HG02759 (cell line): Measurements from ENCODE around the gene SELENOO.
"Not testable (repeated sequence)": the region's sequence is repeated elsewhere in the genome, so short reads cannot be mapped to it uniquely, and the experiment has no call there.

ENCODE experiments used
- ATAC-seq: cut with Tn5 transposase; IDR thresholded peaks from one replicate; pipeline ENCODE4 v1.9.1; 2021; ENCODE audit warnings: mild to moderate bottlenecking, moderate library complexity; ENCODE audit not compliant: unreplicated experiment

SELENOO gene, protein sequence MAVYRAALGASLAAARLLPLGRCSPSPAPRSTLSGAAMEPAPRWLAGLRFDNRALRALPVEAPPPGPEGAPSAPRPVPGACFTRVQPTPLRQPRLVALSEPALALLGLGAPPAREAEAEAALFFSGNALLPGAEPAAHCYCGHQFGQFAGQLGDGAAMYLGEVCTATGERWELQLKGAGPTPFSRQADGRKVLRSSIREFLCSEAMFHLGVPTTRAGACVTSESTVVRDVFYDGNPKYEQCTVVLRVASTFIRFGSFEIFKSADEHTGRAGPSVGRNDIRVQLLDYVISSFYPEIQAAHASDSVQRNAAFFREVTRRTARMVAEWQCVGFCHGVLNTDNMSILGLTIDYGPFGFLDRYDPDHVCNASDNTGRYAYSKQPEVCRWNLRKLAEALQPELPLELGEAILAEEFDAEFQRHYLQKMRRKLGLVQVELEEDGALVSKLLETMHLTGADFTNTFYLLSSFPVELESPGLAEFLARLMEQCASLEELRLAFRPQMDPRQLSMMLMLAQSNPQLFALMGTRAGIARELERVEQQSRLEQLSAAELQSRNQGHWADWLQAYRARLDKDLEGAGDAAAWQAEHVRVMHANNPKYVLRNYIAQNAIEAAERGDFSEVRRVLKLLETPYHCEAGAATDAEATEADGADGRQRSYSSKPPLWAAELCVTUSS

DNA sequence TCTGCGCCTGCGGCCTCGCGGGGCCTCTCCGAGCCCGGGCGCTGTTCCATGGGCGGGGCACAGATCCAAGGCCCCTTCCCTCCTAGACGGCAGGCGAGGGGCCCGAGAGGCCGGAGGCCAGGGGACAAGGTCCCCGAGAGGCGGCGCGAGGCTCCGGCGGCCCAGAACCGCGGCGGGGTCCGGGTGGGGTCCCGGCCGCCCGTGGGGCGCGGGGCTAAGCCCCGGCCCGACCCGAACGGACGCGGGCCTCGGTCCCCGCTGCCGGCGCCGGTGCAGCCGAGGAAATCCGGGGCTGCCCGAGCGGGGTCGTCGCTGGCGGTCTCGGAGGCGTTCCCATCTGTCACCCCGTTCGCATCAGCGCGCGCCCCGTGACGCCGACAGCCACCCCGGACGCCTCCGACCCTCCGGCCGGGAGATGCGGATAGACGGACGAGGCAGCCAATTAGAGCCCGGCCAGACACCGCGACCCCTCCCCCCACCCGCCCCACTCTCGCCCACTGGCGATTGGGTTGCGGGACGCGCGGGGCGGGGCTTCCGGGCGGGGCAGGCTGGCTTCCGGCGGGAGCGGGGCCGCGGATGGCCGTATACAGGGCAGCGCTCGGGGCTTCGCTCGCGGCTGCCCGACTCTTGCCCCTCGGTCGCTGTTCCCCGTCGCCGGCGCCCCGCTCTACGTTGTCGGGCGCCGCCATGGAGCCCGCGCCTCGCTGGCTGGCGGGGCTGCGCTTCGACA is at the start of gene SELENOO:
Gene SELENOO, plus strand, starts transcription at position 551 of the 730 bp plus-strand sequence. Its CDS starts 26 bp downstream, at position 577.
- peak; percentile 75 for ATAC-seq

GRCh38 chr22:50151571-50152537 is 49.0 kb upstream of the SELENOO start:
- ATAC-seq = no peak

DNA sequence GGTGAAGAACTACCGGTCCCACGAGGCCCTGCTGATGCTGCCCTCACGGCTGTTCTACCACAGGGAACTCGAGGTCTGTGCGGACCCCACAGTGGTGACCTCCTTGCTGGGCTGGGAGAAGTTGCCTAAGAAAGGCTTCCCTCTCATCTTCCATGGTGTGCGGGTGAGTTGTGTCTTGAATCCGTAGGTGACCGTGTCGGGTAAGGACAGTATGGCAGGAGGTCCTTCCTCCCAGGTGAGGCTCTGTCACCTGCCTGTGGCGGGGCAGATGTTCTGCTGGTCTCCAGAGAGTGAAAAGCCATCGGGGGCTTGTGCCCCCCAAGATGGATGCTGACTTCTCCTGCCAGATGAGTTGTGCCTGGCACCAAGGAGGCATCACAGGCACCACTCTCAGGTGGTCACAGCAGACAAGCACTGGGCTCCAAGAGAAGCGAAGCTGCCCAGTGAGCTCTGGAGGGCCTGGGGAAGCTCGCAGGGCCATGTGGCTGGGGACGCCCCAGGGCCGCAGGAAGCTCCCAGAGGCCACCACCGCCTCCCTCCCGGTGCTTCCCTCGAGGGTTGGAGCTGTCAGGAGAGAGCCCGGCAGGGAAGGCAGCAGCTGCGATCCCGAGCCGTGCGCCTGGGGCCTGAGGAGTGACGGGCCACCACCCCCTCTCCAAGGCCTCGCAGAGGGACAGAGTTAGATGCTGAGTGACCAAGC is 47.6 kb upstream of the SELENOO start:
- no peak for ATAC-seq

- no peak for ATAC-seq
Measured at GRCh38 chr22:50153756-50154140, 47.1 kb upstream of the SELENOO start.

GRCh38 chr22:50157709-50158375 is 43.0 kb upstream of the SELENOO start:
- ATAC-seq = no peak

- ATAC-seq = no peak
Measured at GRCh38 chr22:50160947-50161346, 39.9 kb upstream of the SELENOO start.

DNA sequence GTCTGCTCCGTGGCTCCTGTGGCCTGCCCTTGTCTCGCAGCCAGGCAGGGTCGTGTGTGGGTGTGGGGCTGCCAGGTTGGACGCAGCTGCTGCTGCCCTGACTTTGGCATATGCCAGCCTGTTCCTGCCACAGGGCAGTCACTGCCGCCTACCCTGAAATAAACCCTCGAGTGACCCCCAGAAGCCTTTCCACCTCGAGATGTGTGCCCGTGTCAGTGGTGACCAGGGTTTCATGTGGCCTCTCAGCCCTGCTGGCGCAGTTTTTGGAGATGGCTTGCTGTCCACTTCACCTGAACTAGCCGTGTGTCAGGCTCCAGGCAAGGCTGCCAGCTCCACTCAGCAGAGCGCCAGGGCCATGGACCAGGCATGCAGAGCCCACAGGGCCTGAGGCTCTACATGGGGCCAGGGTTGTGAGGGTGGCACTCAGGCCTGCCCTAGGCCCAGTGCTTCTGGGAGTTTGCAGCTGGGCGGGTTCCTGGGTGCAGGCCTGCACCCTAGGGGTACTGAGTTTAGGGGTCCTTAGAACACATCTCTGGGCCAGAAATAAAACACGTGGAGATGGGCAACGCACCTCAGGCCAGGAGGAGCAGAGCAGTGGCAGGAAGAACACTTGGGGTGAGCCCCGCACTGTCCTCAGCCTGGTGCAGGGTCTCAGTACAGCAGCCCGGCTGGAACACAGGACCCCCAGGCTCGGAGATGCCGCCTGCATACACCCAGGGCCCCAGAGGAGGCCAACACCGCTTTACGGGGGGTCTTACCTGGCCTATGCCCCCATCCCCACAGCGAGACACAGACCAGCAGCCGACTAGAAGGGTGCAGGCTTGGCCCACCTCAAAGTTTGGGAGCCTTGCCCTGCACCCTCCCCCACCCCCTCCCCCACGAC is 39.1 kb upstream of the SELENOO start:
- no peak for ATAC-seq

DNA sequence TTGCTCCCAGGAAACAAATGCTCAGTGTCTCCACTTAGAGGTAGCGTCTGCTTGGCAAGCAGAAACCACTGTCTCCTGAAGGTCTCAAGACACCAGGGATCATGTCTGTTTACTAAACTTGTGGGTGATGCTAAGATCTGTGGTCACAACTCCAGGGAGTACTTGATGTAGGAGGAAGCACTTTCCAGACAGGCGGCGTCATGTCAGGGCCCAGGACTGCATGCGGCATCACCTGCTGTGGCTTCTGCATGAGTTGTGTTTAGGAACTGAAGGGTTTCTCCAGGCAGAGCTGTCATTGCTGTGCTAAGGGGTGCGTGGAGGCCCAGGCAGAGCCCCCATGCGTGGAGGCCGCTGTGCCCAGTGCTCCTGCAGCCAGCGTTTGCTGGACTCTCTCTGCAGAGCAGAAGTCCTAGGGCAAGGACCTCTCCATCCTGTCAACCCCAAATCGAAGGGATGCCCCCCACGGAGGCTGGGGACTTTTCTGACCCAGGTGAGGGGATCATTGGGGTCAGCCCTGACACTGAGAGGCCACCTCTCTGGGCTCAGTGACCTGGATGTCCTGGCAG is 38.3 kb upstream of the SELENOO start:
- no peak for ATAC-seq

GRCh38 chr22:50165436-50166123 is 35.2 kb upstream of the SELENOO start:
- ATAC-seq = no peak

- no peak for ATAC-seq
Measured at GRCh38 chr22:50167689-50168489, 32.9 kb upstream of the SELENOO start.

- not testable (repeated sequence) for ATAC-seq
Measured at GRCh38 chr22:50168490-50169180, 32.2 kb upstream of the SELENOO start.

GRCh38 chr22:50169181-50169759 is 31.5 kb upstream of the SELENOO start:
- no peak for ATAC-seq

DNA sequence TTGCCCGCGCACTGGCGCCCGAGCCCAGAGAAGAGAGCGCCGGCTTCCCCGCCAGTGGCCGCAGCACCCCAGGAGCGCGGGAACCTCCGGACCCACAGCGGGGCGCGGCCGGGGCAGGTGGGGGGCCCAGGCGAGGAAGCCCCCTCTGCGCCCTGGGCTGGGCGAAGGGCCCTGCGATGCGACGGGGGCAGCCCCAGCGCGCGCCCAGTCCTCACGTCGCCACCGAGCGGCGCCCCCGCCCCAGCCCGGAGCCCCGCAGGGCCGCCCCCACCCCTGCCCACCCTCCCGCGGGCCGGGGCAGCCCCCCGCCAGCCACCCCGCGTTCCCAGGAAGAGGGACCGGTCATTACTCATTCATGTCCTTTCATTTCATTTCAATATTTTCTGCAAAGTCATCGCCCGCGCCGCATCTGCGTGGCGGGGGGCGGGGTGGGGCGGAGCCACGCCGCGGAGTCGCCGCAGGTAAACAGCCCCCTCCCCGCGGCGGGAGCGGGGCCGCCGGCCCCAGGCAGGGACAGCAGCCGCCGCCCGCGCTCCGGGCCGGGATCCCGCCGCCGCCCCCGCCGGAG is 31.0 kb upstream of the SELENOO start:
- no peak for ATAC-seq

DNA sequence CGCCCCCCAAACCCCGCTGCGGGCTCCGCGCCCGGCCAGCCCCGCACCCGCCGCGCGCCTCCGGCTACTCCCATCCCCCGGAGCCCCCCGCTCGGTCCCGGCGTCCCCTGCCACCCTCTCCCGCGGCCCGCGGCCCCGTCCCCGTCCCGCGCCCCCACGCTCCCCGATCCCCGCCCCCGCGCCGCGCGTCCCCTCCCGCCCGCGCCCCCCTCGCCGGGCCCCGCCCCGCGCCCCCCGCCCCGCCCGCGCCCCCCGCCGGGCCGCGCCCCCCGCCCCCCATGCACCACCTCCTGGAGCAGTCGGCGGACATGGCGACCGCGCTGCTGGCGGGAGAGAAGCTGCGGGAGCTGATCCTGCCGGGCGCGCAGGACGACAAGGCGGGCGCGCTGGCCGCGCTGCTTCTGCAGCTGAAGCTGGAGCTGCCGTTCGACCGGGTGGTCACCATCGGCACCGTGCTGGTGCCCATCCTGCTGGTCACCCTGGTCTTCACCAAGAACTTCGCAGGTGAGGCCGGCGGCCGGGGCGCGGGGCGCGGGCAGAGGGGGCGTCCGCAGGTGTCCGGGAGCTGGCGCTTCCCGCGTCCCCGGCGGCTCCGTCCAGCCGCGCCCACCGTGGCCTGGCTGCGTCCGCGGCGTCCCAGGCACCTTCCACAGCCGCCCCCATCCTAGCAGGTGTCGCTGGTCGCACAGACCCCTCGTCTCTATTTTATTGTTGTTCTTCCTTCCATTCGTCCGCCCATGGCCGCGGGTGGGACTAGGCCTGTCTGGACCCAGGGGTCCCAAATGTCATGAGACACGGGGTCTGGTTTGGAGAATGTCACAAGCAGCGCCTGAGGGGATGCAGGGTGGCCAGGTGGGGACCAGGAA is 30.1 kb upstream of the SELENOO start, which contains the start of gene PANX2:
Gene PANX2, plus strand, starts transcription at position 279 of the 866 bp plus-strand sequence. Its CDS starts 0 bp downstream, at position 279.
- ATAC-seq = no peak
